GM18858 (cell line): ENCODE measurements around the gene OPN3.

Experiments used
- ATAC-seq: cut with Tn5 transposase; IDR thresholded peaks from one replicate; pipeline ENCODE4 v1.9.1; 2021; ENCODE audit not compliant: unreplicated experiment

The OPN3 gene

GRCh38 chr1:241592273-241592958, 47.8 kb downstream of the OPN3 start:
- ATAC-seq, result peak; percentile 71

- no peak for ATAC-seq
These were observed 48.4 kb downstream of the OPN3 start for GRCh38 chr1:241591736-241592135.

GRCh38 chr1:241591317-241591716, 48.9 kb downstream of the OPN3 start:
- ATAC-seq, result no peak

- no peak for ATAC-seq
These were observed 49.5 kb downstream of the OPN3 start for GRCh38 chr1:241590719-241591118.

GRCh38 chr1:241589521-241589920, 50.6 kb downstream of the OPN3 start:
- no peak for ATAC-seq

- no peak for ATAC-seq
These were observed 53.2 kb downstream of the OPN3 start for GRCh38 chr1:241586905-241587512.

- ATAC-seq, result no peak
These were observed 57.2 kb downstream of the OPN3 start for GRCh38 chr1:241582921-241583321.

- ATAC-seq, result no peak
These were observed 60.7 kb downstream of the OPN3 start for GRCh38 chr1:241579434-241579833.

- no peak for ATAC-seq
These were observed 66.0 kb downstream of the OPN3 start for GRCh38 chr1:241574154-241574553.

GRCh38 chr1:241569848-241570247, 70.3 kb downstream of the OPN3 start:
- no peak for ATAC-seq

GRCh38 chr1:241560849-241561187, 79.4 kb downstream of the OPN3 start:
- no peak for ATAC-seq

- no peak for ATAC-seq
These were observed 79.9 kb downstream of the OPN3 start for GRCh38 chr1:241560146-241560848.

GRCh38 chr1:241557551-241558193, 82.5 kb downstream of the OPN3 start:
- ATAC-seq, result no peak

- ATAC-seq, result no peak
These were observed 83.1 kb downstream of the OPN3 start for GRCh38 chr1:241557031-241557430.

GRCh38 chr1:241555526-241555925, 84.6 kb downstream of the OPN3 start:
- ATAC-seq, result no peak

- ATAC-seq, result no peak
These were observed 86.1 kb downstream of the OPN3 start for GRCh38 chr1:241553886-241554592.

- peak; percentile 71 for ATAC-seq
These were observed 88.2 kb downstream of the OPN3 start for GRCh38 chr1:241551759-241552638.

GRCh38 chr1:241550318-241550717, 89.9 kb downstream of the OPN3 start:
- ATAC-seq, result no peak

GRCh38 chr1:241548008-241548407, 92.2 kb downstream of the OPN3 start:
- ATAC-seq, result no peak
